Liver (tissue), 9 donors: ENCODE results near the gene PLS1. TPM values are rescaled to one million over a fixed set of nuclear protein-coding genes. Genes with fewer than 3 reads are reported as not detected.

Source experiments
- DNase-seq: peaks from one replicate; pipeline ENCODE4 v3.0.0-alpha.2; 2017; ENCODE audit warnings: low spot score
- H3K27ac ChIP-seq, 2 donors: one replicate each; pipeline ENCODE4 v1.7.0; 2013; ENCODE audit warnings: inconsistent platforms in 2 of 2, low read length in 2 of 2, control low read depth in 1 of 2, low read depth in 1 of 2, mild to moderate bottlenecking in 1 of 2
- H3K27me3 ChIP-seq, 4 donors: one replicate each; pipeline versions ENCODE4 v1.6.1 to v1.7.0; 2013; ENCODE audit warnings: low read length in 3 of 4, inconsistent platforms in 1 of 4, mild to moderate bottlenecking in 1 of 4, moderate library complexity in 1 of 4; ENCODE audit not compliant: control insufficient read depth in 4 of 4, insufficient read depth in 4 of 4
- H3K36me3 ChIP-seq, 4 donors: one replicate each; pipeline versions ENCODE4 v1.6.1 to v1.7.0; 2013; ENCODE audit warnings: low read length in 3 of 4, mild to moderate bottlenecking in 3 of 4, low read depth in 1 of 4, moderate library complexity in 1 of 4; ENCODE audit not compliant: control insufficient read depth in 4 of 4, insufficient read depth in 3 of 4
- H3K4me1 ChIP-seq, 4 donors: one replicate each; pipeline versions ENCODE4 v1.6.1 to v1.7.0; 2013; ENCODE audit warnings: low read length in 3 of 4, mild to moderate bottlenecking in 3 of 4, moderate library complexity in 1 of 4; ENCODE audit not compliant: control insufficient read depth in 4 of 4, insufficient read depth in 4 of 4
- H3K4me3 ChIP-seq, 3 donors: one replicate each; pipeline versions ENCODE4 v1.6.1 to v1.7.0; 2013; ENCODE audit warnings: low read length in 3 of 3, control low read depth in 1 of 3, low read depth in 1 of 3, mild to moderate bottlenecking in 1 of 3
- H3K9ac ChIP-seq, 2 donors: one replicate each; pipeline ENCODE4 v1.7.0; 2013; ENCODE audit warnings: low read length in 2 of 2, mild to moderate bottlenecking in 2 of 2, moderate library complexity in 2 of 2, control low read depth in 1 of 2, low read depth in 1 of 2
- H3K9me3 ChIP-seq, 4 donors: one replicate each; pipeline versions ENCODE4 v1.6.1 to v1.7.0; 2013; ENCODE audit warnings: low read length in 3 of 4; ENCODE audit not compliant: control insufficient read depth in 4 of 4
- ATF3 ChIP-seq: IDR thresholded peaks from 2 replicates; pipeline ENCODE4 v1.6.1; 2016; ENCODE audit warnings: antibody characterized with exemption
- CTCF ChIP-seq: fragments of 150-350 bp; IDR thresholded peaks from 2 replicates; pipeline ENCODE4 v1.5.1; 2017; ENCODE audit warnings: improper control_type of control experiment, low read depth, low read length; ENCODE audit not compliant: missing input control
- EGR1 ChIP-seq, 2 donors: IDR thresholded peaks; 2 replicates each; pipeline ENCODE4 v1.6.1; 2016 to 2018; ENCODE audit warnings: antibody characterized with exemption in 2 of 2, low read depth in 2 of 2
- FOXA1 ChIP-seq: IDR thresholded peaks from 2 replicates; pipeline ENCODE4 v1.6.1; 2016; ENCODE audit warnings: antibody characterized with exemption
- FOXA2 ChIP-seq: IDR thresholded peaks from 2 replicates; pipeline ENCODE4 v1.6.1; 2016; ENCODE audit warnings: antibody characterized with exemption
- GABPA ChIP-seq, 2 donors: IDR thresholded peaks in 1 of 2; conservative IDR thresholded peaks in 1 of 2; 2 replicates each; pipeline ENCODE4 v1.6.1; 2016; ENCODE audit warnings: antibody characterized with exemption in 2 of 2, mild to moderate bottlenecking in 1 of 2, moderate library complexity in 1 of 2
- HNF4A ChIP-seq, 2 donors: conservative IDR thresholded peaks; 2 replicates each; pipeline ENCODE4 v1.6.1; 2016; ENCODE audit warnings: antibody characterized with exemption in 2 of 2, mild to moderate bottlenecking in 2 of 2
- HNF4G ChIP-seq: IDR thresholded peaks from 2 replicates; pipeline ENCODE4 v1.6.1; 2016; ENCODE audit warnings: antibody characterized with exemption
- JUND ChIP-seq, 2 donors: IDR thresholded peaks; 2 replicates each; pipeline ENCODE4 v1.6.1; 2016; ENCODE audit warnings: antibody characterized with exemption in 2 of 2
- MAX ChIP-seq: IDR thresholded peaks from 2 replicates; pipeline ENCODE4 v1.6.1; 2016; ENCODE audit warnings: antibody characterized with exemption
- NR2F2 ChIP-seq: IDR thresholded peaks from 2 replicates; pipeline ENCODE4 v1.6.1; 2016; ENCODE audit warnings: antibody characterized with exemption
- RAD21 ChIP-seq, 2 donors: IDR thresholded peaks; 2 replicates each; pipeline ENCODE4 v1.6.1; 2016; ENCODE audit warnings: antibody characterized with exemption in 2 of 2, mild to moderate bottlenecking in 2 of 2
- REST ChIP-seq: IDR thresholded peaks from 2 replicates; pipeline ENCODE4 v1.6.1; 2016; ENCODE audit warnings: antibody characterized with exemption, mild to moderate bottlenecking
- RXRA ChIP-seq, 2 donors: IDR thresholded peaks; 2 replicates each; pipeline ENCODE4 v1.6.1; 2017 to 2018; ENCODE audit warnings: antibody characterized with exemption in 2 of 2, mild to moderate bottlenecking in 1 of 2
- SP1 ChIP-seq: IDR thresholded peaks from 2 replicates; pipeline ENCODE4 v1.6.1; 2018; ENCODE audit warnings: antibody characterized with exemption, mild to moderate bottlenecking
- TAF1 ChIP-seq: conservative IDR thresholded peaks from 2 replicates; pipeline ENCODE4 v1.6.1; 2016; ENCODE audit warnings: antibody characterized with exemption, mild to moderate bottlenecking
- YY1 ChIP-seq: IDR thresholded peaks from 2 replicates; pipeline ENCODE4 v1.6.1; 2016; ENCODE audit warnings: antibody characterized with exemption, mild to moderate bottlenecking
- ZBTB33 ChIP-seq: IDR thresholded peaks from 2 replicates; pipeline ENCODE4 v1.6.1; 2016; ENCODE audit warnings: antibody characterized with exemption
- polyA plus RNA-seq, 2 donors: library from polyadenylated mRNA; stranded (reverse) in 1 of 2; unstranded in 1 of 2; fragments of 200-250 nt in 1 of 2; fragments of >200 nt in 1 of 2; fragmentation: Nextera tagmentation in 1 of 2; extraction: Ambion mirVana in 1 of 2; gene quantifications; one replicate each; pipeline versions ENCODE4 v1.2.1 to v1.2.3, GENCODE V29; 2013 to 2015
- total RNA-seq, 2 donors: library from RNA; depleted of rRNA; stranded (reverse); fragments of >200 nt; gene quantifications; one replicate each; pipeline ENCODE4 v1.2.3, GENCODE V29; 2014
- donor health status: healthy.
- donor health status: healthy.
- donor health status: healthy.
- donor health status: healthy.
- donor health status: healthy.

PLS1 gene
- total and polyA plus RNA-seq, 4 donors, result 7.2 to 21.9 (median 10.1) TPM

- TF ChIP-seq GABPA (IDR thresholded peaks at IDR 0.05 in 1 of 2, conservative IDR thresholded peaks at IDR 0.05 in 1 of 2) (no peak), JUND (IDR thresholded peaks at IDR 0.05) (no peak), ATF3 (no peak), TAF1 (no peak), REST (no peak), MAX (no peak), HNF4A (conservative IDR thresholded peaks at IDR 0.05) (no peak), ZBTB33 (no peak), RAD21 (IDR thresholded peaks at IDR 0.05) (no peak), RXRA (IDR thresholded peaks at IDR 0.05) (no peak), FOXA2 (no peak), SP1 (no peak), CTCF (no peak), EGR1 (IDR thresholded peaks at IDR 0.05; ENCODE audit: low read depth in 2 of 2) (no peak)
- Histone ChIP-seq H3K36me3 (no peaks in the 10 kb centered on the region), H3K4me3 (no peak overlapping the region), H3K27ac (no peak overlapping the region), H3K9ac (no peak overlapping the region), H3K4me1 (no peaks in the 10 kb centered on the region), H3K9me3 (no peaks in the 10 kb centered on the region), H3K27me3 (no peaks in the 10 kb centered on the region)
- no peak for DNase-seq
Measured at GRCh38 chr3:142735462-142735861, 139.3 kb downstream of the PLS1 start.

- DNase-seq, result no peak
- TF ChIP-seq FOXA2 (no peak), REST (no peak), NR2F2 (no peak), YY1 (no peak), JUND (IDR thresholded peaks at IDR 0.05) (no peak), GABPA (IDR thresholded peaks at IDR 0.05 in 1 of 2, conservative IDR thresholded peaks at IDR 0.05 in 1 of 2) (no peak), ZBTB33 (no peak), MAX (no peak), FOXA1 (no peak), SP1 (no peak), HNF4G (no peak), ATF3 (no peak)
- no peak overlapping the region for H3K9ac ChIP-seq
- H3K27ac ChIP-seq, result no peak overlapping the region
- H3K36me3 ChIP-seq, result no peaks in the 10 kb centered on the region
- no peaks in the 10 kb centered on the region for H3K4me1 ChIP-seq
- H3K9me3 ChIP-seq, result no peaks in the 10 kb centered on the region
- no peaks in the 10 kb centered on the region for H3K27me3 ChIP-seq
- H3K4me3 ChIP-seq, result no peak overlapping the region
Measured at GRCh38 chr3:142738396-142738795, 142.2 kb downstream of the PLS1 start.
